ENCODE results near the gene RIN3.

RIN3 gene

DNA sequence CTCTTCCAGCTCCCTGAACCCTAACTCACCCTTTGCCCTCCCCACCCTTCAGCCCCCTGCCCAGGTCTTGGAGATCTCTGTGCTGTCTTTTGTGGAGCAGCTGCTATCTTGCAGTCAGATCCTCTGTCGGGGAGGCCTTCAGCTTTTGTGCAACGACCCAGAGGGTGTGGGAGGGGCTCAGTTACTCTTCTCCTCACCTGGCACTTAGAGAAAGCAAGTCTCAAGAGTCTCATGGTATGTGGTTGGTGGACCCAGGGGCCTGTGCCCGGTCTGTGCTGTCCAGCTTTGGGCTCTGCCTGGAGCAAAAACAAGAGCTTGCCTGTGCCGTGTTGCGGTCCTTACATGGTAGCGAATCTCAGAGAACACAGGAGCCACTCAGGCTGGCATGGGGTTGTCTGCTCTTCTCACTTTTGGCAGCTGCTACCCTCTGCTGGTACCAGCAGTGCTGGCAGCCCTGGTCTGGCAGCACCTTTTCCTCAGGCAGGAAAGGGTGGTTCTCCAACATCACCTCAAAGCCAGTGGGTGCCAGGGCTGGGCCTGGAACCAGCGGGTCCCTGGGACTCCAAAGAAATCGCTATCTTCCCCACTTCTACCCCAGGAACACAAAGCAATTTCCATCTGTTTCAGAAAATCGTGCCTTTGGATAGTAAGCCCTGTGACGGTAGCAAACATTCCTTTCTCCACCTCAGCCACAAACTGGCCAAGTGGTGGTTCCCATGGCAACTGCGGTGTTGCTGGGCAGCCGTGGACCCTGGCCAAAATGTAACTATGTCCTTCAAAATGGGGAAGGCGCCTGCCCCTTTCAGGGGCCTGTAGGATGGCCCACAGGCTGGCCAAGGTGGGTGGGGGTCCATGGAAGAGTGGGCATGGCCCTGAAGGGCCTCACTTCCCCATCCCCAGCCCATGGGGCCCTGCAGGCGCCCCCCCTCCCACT lies 90.0 kb downstream of the RIN3 start:
- Histone ChIP-seq H3K36me3 (replicated peaks; ENCODE audit: insufficient read depth, low read length) (no peaks in the 10 kb centered on the region), H3K4me1 (ENCODE audit: low read length) (no peaks in the 10 kb centered on the region), H3K27me3 (replicated peaks; ENCODE audit: insufficient read depth, low read length) (no peaks in the 10 kb centered on the region), H3K4me2 (ENCODE audit: low read depth, low read length) (no peak overlapping the region), H3K79me2 (ENCODE audit: low read length) (no peaks in the 10 kb centered on the region), H3K9ac (ENCODE audit: low read length) (no peak overlapping the region), H3K9me2 (replicated peaks; ENCODE audit: insufficient read depth, low read length) (no peaks in the 10 kb centered on the region), H3K4me3 (ENCODE audit: low read length) (no peak overlapping the region), H3F3A (ENCODE audit: insufficient read depth, low read length) (no peaks in the 10 kb centered on the region), H4K20me1 (ENCODE audit: insufficient read depth, low read length) (no peaks in the 10 kb centered on the region), H3K9me3 (replicated peaks; ENCODE audit: insufficient read depth, low read length) (no peaks in the 10 kb centered on the region), H2AFZ (ENCODE audit: low read length) (no peak overlapping the region), H3K27ac (ENCODE audit: low read length) (no peak overlapping the region)
- TF ChIP-seq, protein P1, sequence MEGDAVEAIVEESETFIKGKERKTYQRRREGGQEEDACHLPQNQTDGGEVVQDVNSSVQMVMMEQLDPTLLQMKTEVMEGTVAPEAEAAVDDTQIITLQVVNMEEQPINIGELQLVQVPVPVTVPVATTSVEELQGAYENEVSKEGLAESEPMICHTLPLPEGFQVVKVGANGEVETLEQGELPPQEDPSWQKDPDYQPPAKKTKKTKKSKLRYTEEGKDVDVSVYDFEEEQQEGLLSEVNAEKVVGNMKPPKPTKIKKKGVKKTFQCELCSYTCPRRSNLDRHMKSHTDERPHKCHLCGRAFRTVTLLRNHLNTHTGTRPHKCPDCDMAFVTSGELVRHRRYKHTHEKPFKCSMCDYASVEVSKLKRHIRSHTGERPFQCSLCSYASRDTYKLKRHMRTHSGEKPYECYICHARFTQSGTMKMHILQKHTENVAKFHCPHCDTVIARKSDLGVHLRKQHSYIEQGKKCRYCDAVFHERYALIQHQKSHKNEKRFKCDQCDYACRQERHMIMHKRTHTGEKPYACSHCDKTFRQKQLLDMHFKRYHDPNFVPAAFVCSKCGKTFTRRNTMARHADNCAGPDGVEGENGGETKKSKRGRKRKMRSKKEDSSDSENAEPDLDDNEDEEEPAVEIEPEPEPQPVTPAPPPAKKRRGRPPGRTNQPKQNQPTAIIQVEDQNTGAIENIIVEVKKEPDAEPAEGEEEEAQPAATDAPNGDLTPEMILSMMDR (IDR thresholded peaks at IDR 0.05; ENCODE audit: low read length), result peak; percentile 21; the same call in 1 of the 2 replicates
- TF ChIP-seq EZH2 (optimal IDR thresholded peaks at IDR 0.05; ENCODE audit: low read depth, low read length), result no peak
- no peak for TF ChIP-seq EZH2phosphoT487 (IDR thresholded peaks at IDR 0.05; ENCODE audit: low read length)
- DNase-seq, result no peak

DNA sequence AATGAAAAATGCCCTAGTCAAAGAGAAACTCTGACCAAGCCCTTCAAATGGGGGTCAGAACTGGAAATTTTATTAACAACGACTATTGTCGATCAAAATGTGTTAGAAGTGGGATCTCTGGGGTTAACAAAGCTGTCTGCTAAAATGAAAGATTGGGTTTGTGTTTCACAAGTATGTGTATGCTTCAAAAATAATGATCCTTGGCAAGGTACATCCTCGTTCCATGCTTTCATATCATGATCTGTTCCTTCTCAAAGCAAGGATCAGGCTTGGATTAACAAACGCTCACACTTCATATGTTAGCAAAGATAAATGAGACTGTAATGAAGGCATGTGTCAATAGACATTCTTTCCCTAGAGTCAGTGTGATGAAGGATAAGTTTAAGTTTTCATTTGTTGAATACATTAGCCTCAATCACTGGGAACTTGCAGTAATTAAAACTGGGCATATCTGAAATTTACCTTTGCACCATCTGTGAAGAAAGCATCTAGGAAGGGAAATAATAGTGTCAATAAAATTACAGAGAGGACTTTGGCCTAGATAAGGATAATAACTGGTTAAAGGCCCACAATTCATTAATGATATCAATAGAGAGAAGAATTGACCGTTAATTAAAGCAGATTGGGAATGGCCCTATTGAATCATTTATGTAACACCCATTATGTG lies 91.8 kb downstream of the RIN3 start:
- Histone ChIP-seq H3K4me2 (ENCODE audit: low read depth, low read length) (no peak overlapping the region), H3K9ac (ENCODE audit: low read length) (no peak overlapping the region), H3K4me1 (ENCODE audit: low read length) (no peaks in the 10 kb centered on the region), H3K27ac (ENCODE audit: low read length) (no peak overlapping the region), H3K36me3 (replicated peaks; ENCODE audit: insufficient read depth, low read length) (no peaks in the 10 kb centered on the region), H3K4me3 (ENCODE audit: low read length) (no peak overlapping the region), H4K20me1 (ENCODE audit: insufficient read depth, low read length) (no peaks in the 10 kb centered on the region), H3F3A (ENCODE audit: insufficient read depth, low read length) (no peaks in the 10 kb centered on the region), H2AFZ (ENCODE audit: low read length) (no peak overlapping the region), H3K9me2 (replicated peaks; ENCODE audit: insufficient read depth, low read length) (no peaks in the 10 kb centered on the region), H3K9me3 (replicated peaks; ENCODE audit: insufficient read depth, low read length) (no peaks in the 10 kb centered on the region), H3K27me3 (replicated peaks; ENCODE audit: insufficient read depth, low read length) (no peaks in the 10 kb centered on the region), H3K79me2 (ENCODE audit: low read length) (no peaks in the 10 kb centered on the region)
- TF ChIP-seq, protein P1 (IDR thresholded peaks at IDR 0.05; ENCODE audit: low read length), result no peak
- TF ChIP-seq EZH2phosphoT487 (IDR thresholded peaks at IDR 0.05; ENCODE audit: low read length) (no peak), EZH2 (optimal IDR thresholded peaks at IDR 0.05; ENCODE audit: low read depth, low read length) (no peak)
- DNase-seq, result no peak

DNA sequence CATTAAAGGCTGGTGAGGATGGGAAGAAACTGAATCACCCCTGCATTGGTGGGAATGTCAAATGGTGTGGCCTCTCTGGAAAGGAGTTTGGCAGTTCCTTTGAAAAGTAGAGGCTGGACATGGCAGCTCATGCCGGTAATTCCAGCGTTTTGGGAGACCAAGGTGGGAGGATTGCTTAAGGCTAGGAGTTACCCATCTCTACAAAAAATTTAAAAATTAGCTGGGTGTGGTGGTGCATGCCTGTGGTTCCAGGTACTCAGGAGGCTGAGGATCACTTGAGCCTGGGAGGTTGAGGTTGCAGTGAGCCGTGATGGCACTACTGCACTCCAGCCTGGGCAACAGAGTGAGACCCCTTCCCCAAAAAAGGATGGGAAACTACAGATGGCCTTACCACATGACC lies 93.7 kb downstream of the RIN3 start:
- no peak for DNase-seq
- H3K36me3 ChIP-seq (replicated peaks; ENCODE audit: insufficient read depth, low read length), result no peaks in the 10 kb centered on the region
- H3K4me1 ChIP-seq (ENCODE audit: low read length), result no peaks in the 10 kb centered on the region
- no peak overlapping the region for H3K27ac ChIP-seq (ENCODE audit: low read length)
- no peak overlapping the region for H2AFZ ChIP-seq (ENCODE audit: low read length)
- no peaks in the 10 kb centered on the region for H3K9me2 ChIP-seq (replicated peaks; ENCODE audit: insufficient read depth, low read length)
- no peaks in the 10 kb centered on the region for H3K79me2 ChIP-seq (ENCODE audit: low read length)
- no peak overlapping the region for H3K4me2 ChIP-seq (ENCODE audit: low read depth, low read length)
- H3K9ac ChIP-seq (ENCODE audit: low read length), result no peak overlapping the region
- no peaks in the 10 kb centered on the region for H3K27me3 ChIP-seq (replicated peaks; ENCODE audit: insufficient read depth, low read length)
- H3K4me3 ChIP-seq (ENCODE audit: low read length), result no peak overlapping the region
- no peak for TF ChIP-seq EZH2phosphoT487 (IDR thresholded peaks at IDR 0.05; ENCODE audit: low read length)
- TF ChIP-seq EZH2 (optimal IDR thresholded peaks at IDR 0.05; ENCODE audit: low read depth, low read length), result no peak
- TF ChIP-seq, protein P1 (IDR thresholded peaks at IDR 0.05; ENCODE audit: low read length), result no peak
- no peaks in the 10 kb centered on the region for H3F3A ChIP-seq (ENCODE audit: insufficient read depth, low read length)
- H4K20me1 ChIP-seq (ENCODE audit: insufficient read depth, low read length), result no peaks in the 10 kb centered on the region
- H3K9me3 ChIP-seq (replicated peaks; ENCODE audit: insufficient read depth, low read length), result no peaks in the 10 kb centered on the region
